ENCODE measurements around the gene SMARCC2.
"Not testable (repeated sequence)": the region's sequence is repeated elsewhere in the genome, so short reads cannot be mapped to it uniquely, and the experiment has no call there.

Gene SMARCC2

GRCh38 chr12:56159482-56160192, 29.6 kb downstream of the SMARCC2 start:
- Histone ChIP-seq H4K20me1 (peaks cover 58% of the 10 kb centered on the region), H3K36me3 (peaks cover 70% of the 10 kb centered on the region), H3K4me2 (peak overlapping the region; percentile 95), H3K4me3 (peak overlapping the region; percentile 94), H3K4me1 (peaks cover 52% of the 10 kb centered on the region), H3K9me3 (no peaks in the 10 kb centered on the region), H3K27ac (peak overlapping the region; percentile 93), H3K9ac (peak overlapping the region; percentile 98), H3K27me3 (no peaks in the 10 kb centered on the region)
- TF ChIP-seq Cebpa-rat (IDR thresholded peaks at IDR 0.05): no peak

DNA sequence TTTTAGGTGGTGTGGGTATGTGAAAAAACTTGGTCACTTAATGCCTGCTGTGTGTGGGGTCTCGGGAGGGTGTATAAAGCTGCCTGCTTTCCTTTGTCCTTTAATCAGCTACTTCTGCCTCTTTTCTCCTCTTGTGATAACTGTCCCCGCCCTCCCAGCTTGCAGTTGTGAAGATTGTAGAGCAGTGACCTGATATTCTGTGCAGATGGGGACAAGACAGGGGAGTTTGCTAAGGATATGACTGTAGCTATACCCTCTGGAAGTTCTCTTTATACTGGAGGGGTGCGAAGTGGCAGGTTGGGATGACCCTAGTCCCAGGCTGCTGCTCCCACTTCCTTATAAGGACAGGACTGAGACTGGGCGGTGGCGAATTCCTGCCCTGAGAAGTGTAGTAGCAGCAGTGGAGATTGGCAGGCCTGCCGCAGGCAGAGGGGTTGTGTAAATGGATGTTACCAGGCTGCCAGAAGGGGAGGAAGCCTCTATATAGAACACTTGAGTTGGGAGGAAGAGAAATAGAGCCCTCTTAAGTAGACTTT, 30.3 kb downstream of the SMARCC2 start:
- Histone ChIP-seq H3K4me2 (peak overlapping the region; percentile 95), H3K36me3 (peaks cover 70% of the 10 kb centered on the region), H3K27ac (peak overlapping the region; percentile 93), H4K20me1 (peaks cover 53% of the 10 kb centered on the region), H3K9ac (peak overlapping the region; percentile 98), H3K4me3 (peak overlapping the region; percentile 94), H3K27me3 (no peaks in the 10 kb centered on the region), H3K4me1 (peaks cover 58% of the 10 kb centered on the region), H3K9me3 (no peaks in the 10 kb centered on the region)
- no peak for TF ChIP-seq Cebpa-rat (IDR thresholded peaks at IDR 0.05)

GRCh38 chr12:56158029-56158925, 31.0 kb downstream of the SMARCC2 start, which contains the start of gene MYL6:
Gene MYL6, plus strand, starts transcription at chr12:56158359. Its CDS starts 43 bp downstream, at chr12:56158402.
- H3K4me1 ChIP-seq: peaks cover 65% of the 10 kb centered on the region
- peak within 1 kb of the TSS; percentile 94 for H3K27ac ChIP-seq
- H3K4me2 ChIP-seq: peak within 1 kb of the TSS; percentile 95
- peaks cover 63% of the 10 kb centered on the region for H3K36me3 ChIP-seq
- H3K9ac ChIP-seq: peak within 1 kb of the TSS; percentile 98
- 0 out of 2 replicates have a peak, but pooled peaks have one; percentile 16 for TF ChIP-seq Cebpa-rat (IDR thresholded peaks at IDR 0.05)
- H4K20me1 ChIP-seq: peaks cover 46% of the 10 kb centered on the region
- no peaks in the 10 kb centered on the region for H3K27me3 ChIP-seq
- H3K9me3 ChIP-seq: no peaks in the 10 kb centered on the region
- peak within 1 kb of the TSS; percentile 94 for H3K4me3 ChIP-seq

- Histone ChIP-seq H3K27ac (peak overlapping the region; percentile 94), H3K4me3 (peak overlapping the region; percentile 94), H3K4me1 (peaks cover 71% of the 10 kb centered on the region), H4K20me1 (peaks cover 40% of the 10 kb centered on the region), H3K27me3 (no peaks in the 10 kb centered on the region), H3K9me3 (no peaks in the 10 kb centered on the region), H3K9ac (peak overlapping the region; percentile 90), H3K36me3 (peaks cover 55% of the 10 kb centered on the region), H3K4me2 (peak overlapping the region; percentile 92)
- no peak for TF ChIP-seq Cebpa-rat (IDR thresholded peaks at IDR 0.05)
These were observed 31.9 kb downstream of the SMARCC2 start for GRCh38 chr12:56157201-56158028.

DNA sequence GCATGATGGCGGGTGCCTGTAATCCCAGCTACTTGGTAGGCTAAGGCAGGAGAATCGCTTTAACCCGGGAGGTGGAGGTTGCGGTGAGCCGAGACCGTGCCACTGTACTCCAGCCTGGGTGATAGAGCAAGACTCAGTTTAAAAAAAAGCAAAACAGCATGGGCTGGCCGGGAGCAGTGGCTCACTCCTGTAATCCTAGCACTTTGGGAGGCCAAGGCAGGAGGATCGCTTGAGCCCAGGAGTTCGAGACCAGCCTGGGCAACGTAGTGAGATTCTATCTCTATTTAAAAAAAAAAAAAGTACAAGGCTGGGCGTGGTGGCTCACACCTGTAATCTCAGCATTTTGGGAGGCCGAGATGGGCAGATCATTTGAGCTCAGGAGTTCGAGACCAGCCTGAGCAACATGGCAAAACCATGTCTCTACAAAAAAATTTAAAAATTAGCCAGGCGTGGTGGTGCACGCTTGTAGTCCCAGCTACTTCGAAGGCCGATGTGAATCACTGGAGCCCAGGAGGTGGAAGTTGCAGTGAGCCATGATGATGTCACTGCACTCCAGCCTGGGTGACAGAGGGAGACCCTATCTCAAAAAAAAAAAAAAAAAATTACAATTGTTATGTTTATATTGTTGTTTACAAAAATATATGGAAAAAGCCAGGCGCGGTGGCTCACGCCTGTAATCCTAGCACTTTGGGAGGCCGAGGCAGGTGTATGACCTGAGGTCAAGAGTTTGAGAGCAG, 32.7 kb downstream of the SMARCC2 start:
- Histone ChIP-seq H3K9ac (peak overlapping the region; percentile 90), H3K36me3 (peaks cover 47% of the 10 kb centered on the region), H4K20me1 (peaks cover 32% of the 10 kb centered on the region), H3K4me2 (peak overlapping the region; percentile 92), H3K4me3 (peak overlapping the region; percentile 94), H3K27ac (peak overlapping the region; percentile 94), H3K4me1 (peaks cover 70% of the 10 kb centered on the region)
- not testable (repeated sequence) for H3K27me3 ChIP-seq, H3K9me3 ChIP-seq

DNA sequence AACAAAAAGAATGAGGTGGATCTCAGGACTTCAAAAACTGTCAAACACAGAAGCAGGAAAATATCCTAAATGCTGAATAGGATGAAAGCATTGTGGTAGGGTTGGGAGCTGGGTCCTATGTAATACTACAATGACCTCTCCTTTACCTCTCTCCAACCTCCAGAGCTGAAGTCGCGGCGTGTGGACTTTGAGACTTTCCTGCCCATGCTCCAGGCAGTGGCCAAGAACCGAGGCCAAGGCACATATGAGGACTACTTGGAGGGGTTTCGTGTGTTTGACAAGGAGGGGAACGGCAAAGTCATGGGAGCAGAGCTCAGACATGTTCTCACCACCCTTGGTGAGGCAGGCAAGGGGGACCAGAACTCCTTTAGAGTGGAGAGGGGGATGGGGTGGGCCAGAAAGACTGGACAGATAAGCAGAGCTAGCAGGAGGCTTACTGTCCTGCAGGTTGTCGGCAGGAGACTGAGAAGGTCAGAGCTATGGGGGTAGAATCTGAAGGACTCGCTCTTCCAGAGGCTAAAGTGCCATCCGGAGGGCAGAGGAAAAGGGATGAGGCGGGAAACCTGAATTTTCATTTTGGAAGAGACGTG, 33.9 kb downstream of the SMARCC2 start:
- Histone ChIP-seq H3K4me1 (peaks cover 64% of the 10 kb centered on the region), H3K27ac (peak overlapping the region; percentile 94; the same call in 1 of the 2 replicates), H3K36me3 (peaks cover 34% of the 10 kb centered on the region), H3K4me3 (no peak overlapping the region), H3K9ac (no peak overlapping the region), H3K9me3 (no peaks in the 10 kb centered on the region), H4K20me1 (peaks cover 20% of the 10 kb centered on the region), H3K4me2 (no peak overlapping the region), H3K27me3 (no peaks in the 10 kb centered on the region)
- TF ChIP-seq Cebpa-rat (IDR thresholded peaks at IDR 0.05): no peak

GRCh38 chr12:56154818-56155217, 34.5 kb downstream of the SMARCC2 start:
- peaks cover 58% of the 10 kb centered on the region for H3K4me1 ChIP-seq
- no peak for TF ChIP-seq Cebpa-rat (IDR thresholded peaks at IDR 0.05)
- H3K4me2 ChIP-seq: peak overlapping the region; percentile 99; the same call in 1 of the 2 replicates
- no peaks in the 10 kb centered on the region for H3K9me3 ChIP-seq
- no peak overlapping the region for H3K4me3 ChIP-seq
- no peak overlapping the region for H3K9ac ChIP-seq
- no peak overlapping the region for H3K27ac ChIP-seq
- no peaks in the 10 kb centered on the region for H3K27me3 ChIP-seq
- peaks cover 14% of the 10 kb centered on the region for H4K20me1 ChIP-seq
- peaks cover 32% of the 10 kb centered on the region for H3K36me3 ChIP-seq

- no peaks in the 10 kb centered on the region for H3K27me3 ChIP-seq
- H3K4me1 ChIP-seq: peaks cover 53% of the 10 kb centered on the region
- peak overlapping the region; percentile 84 for H3K27ac ChIP-seq
- peak overlapping the region; percentile 88 for H3K9ac ChIP-seq
- no peak overlapping the region for H3K4me3 ChIP-seq
- H3K9me3 ChIP-seq: no peaks in the 10 kb centered on the region
- H3K4me2 ChIP-seq: peak overlapping the region; percentile 99
- peaks cover 9% of the 10 kb centered on the region for H4K20me1 ChIP-seq
- TF ChIP-seq Cebpa-rat (IDR thresholded peaks at IDR 0.05): no peak
- H3K36me3 ChIP-seq: peaks cover 29% of the 10 kb centered on the region
These were observed 35.0 kb downstream of the SMARCC2 start for GRCh38 chr12:56154246-56154771.
